HEK293T (cell line): ENCODE measurements around the gene C1QTNF4.
"Not testable (repeated sequence)": the region's sequence is repeated elsewhere in the genome, so short reads cannot be mapped to it uniquely, and the experiment has no call there.

Experiments
- CTCF ChIA-PET: fragments of 350-600 bp; formaldehyde crosslinking; extraction: SDS; loops from one replicate; lab custom pipeline; 2021; ENCODE audit warnings: antibody characterized with exemption, inconsistent platforms; lab: Yijun Ruan, JAX
- POLR2A ChIA-PET: fragments of 350-600 bp; formaldehyde crosslinking; extraction: SDS; loops from one replicate; lab custom pipeline; 2020; ENCODE audit warnings: antibody characterized with exemption, inconsistent platforms; lab: Yijun Ruan, JAX
- DNase-seq: peaks from one replicate; pipeline ENCODE4 v3.0.0; 2012; ENCODE audit warnings: mixed read lengths; ENCODE audit errors: extremely low spot score
- ARNT ChIP-seq: fragments of 450-650 bp; IDR thresholded peaks from 2 replicates; pipeline ENCODE4 v1.6.1; 2017; ENCODE audit warnings: mild to moderate bottlenecking
- BHLHE40 ChIP-seq: fragments of 450-650 bp; IDR thresholded peaks from 2 replicates; pipeline ENCODE4 v1.6.1; 2016; ENCODE audit warnings: mild to moderate bottlenecking, moderate library complexity, borderline replicate concordance
- CTBP1 ChIP-seq: fragments of 450-650 bp; IDR thresholded peaks from 2 replicates; pipeline ENCODE4 v1.6.1; 2016; ENCODE audit warnings: borderline replicate concordance
- ELF4 ChIP-seq: fragments of 450-650 bp; IDR thresholded peaks from 2 replicates; pipeline ENCODE4 v1.6.1; 2017; ENCODE audit warnings: antibody characterized with exemption
- FOXA1 ChIP-seq: fragments of 450-650 bp; IDR thresholded peaks from 2 replicates; pipeline ENCODE4 v1.6.1; 2016; ENCODE audit warnings: mild to moderate bottlenecking
- FOXK2 ChIP-seq: fragments of 450-650 bp; IDR thresholded peaks from 2 replicates; pipeline ENCODE4 v1.6.1; 2016; ENCODE audit warnings: mild to moderate bottlenecking
- FOXM1 ChIP-seq: fragments of 450-650 bp; IDR thresholded peaks from 2 replicates; pipeline ENCODE4 v1.6.1; 2017; ENCODE audit warnings: mild to moderate bottlenecking, borderline replicate concordance
- HDGF ChIP-seq: fragments of 450-650 bp; IDR thresholded peaks from 2 replicates; pipeline ENCODE4 v1.6.1; 2017; ENCODE audit warnings: antibody characterized with exemption, borderline replicate concordance
- L3MBTL2 ChIP-seq: fragments of 450-650 bp; conservative IDR thresholded peaks from 2 replicates; pipeline ENCODE4 v1.6.1; 2016; ENCODE audit warnings: mild to moderate bottlenecking
- LEF1 ChIP-seq: fragments of 450-650 bp; IDR thresholded peaks from 2 replicates; pipeline ENCODE4 v1.6.1; 2017; ENCODE audit warnings: mild to moderate bottlenecking, borderline replicate concordance
- NFRKB ChIP-seq: fragments of 450-650 bp; IDR thresholded peaks from 2 replicates; pipeline ENCODE4 v1.6.1; 2016; ENCODE audit warnings: mild to moderate bottlenecking, moderate library complexity
- PKNOX1 ChIP-seq: fragments of 450-650 bp; IDR thresholded peaks from 2 replicates; pipeline ENCODE4 v1.6.1; 2016
- SP1 ChIP-seq: fragments of 450-650 bp; IDR thresholded peaks from 2 replicates; pipeline ENCODE4 v1.6.1; 2017
- SUZ12 ChIP-seq: fragments of 450-650 bp; IDR thresholded peaks from 2 replicates; pipeline ENCODE4 v1.6.1; 2016; ENCODE audit warnings: mild to moderate bottlenecking
- TARDBP ChIP-seq: fragments of 450-650 bp; IDR thresholded peaks from 2 replicates; pipeline ENCODE4 v1.6.1; 2016
- ZNF384 ChIP-seq: fragments of 450-650 bp; IDR thresholded peaks from 2 replicates; pipeline ENCODE4 v1.6.1; 2016

The C1QTNF4 gene

GRCh38 chr11:47552566-47553405 is 41.4 kb downstream of the C1QTNF4 start, which contains the start of gene CELF1:
Gene CELF1, minus strand, starts transcription at chr11:47553132. Its CDS starts 53,609 bp downstream, at chr11:47499523.
- POLR2A ChIA-PET, result interaction anchor here (0.6 to 3.6 kb wide), 6 partner anchors 12 to 40 kb away, joined by 3 to 18 read pairs (median 4); partner anchors contain the start of gene PTPMT1
- CTCF ChIA-PET, result interaction anchor here (0.5 to 1.3 kb wide), 9 partner anchors 13 to 133 kb away, joined by 3 to 8 read pairs (median 4); no protein-coding TSS in a partner anchor
- DNase-seq, result peak; percentile 91
- TF ChIP-seq TARDBP (no peak), L3MBTL2 (peak; percentile 85), FOXA1 (no peak), LEF1 (no peak)

- TF ChIP-seq NFRKB (no peak), FOXK2 (no peak), FOXA1 (no peak), PKNOX1 (no peak), SP1 (no peak), BHLHE40 (no peak), FOXM1 (no peak), SUZ12 (no peak), ELF4 (no peak), HDGF (no peak)
- no peak for DNase-seq
- ChIA-PET POLR2A (interaction anchor here (0.6 to 3.6 kb wide), 5 partner anchors 12 to 43 kb away, joined by 3 to 18 read pairs (median 5); partner anchors contain the start of gene PTPMT1), CTCF (interaction anchor here (0.7 to 1.6 kb wide), 5 partner anchors 12 to 140 kb away, joined by 3 to 8 read pairs (median 4); no protein-coding TSS in a partner anchor)
These were observed 42.1 kb downstream of the C1QTNF4 start for GRCh38 chr11:47552056-47552565.

- no peak for TF ChIP-seq LEF1
- no peak for TF ChIP-seq CTBP1
- TF ChIP-seq L3MBTL2, result no peak
- no peak for TF ChIP-seq FOXM1
- TF ChIP-seq NFRKB, result no peak
- no peak for TF ChIP-seq ELF4
- TF ChIP-seq ARNT, result no peak
- TF ChIP-seq ZNF384, result no peak
- no peak for TF ChIP-seq SP1
- no peak for TF ChIP-seq BHLHE40
- TF ChIP-seq FOXK2, result no peak
- no peak for TF ChIP-seq HDGF
- no peak for TF ChIP-seq FOXA1
- TF ChIP-seq SUZ12, result no peak
- TF ChIP-seq TARDBP, result no peak
- no peak for TF ChIP-seq PKNOX1
- ChIA-PET POLR2A (interaction anchor here (0.5 to 3.6 kb wide), 3 partner anchors 11 to 39 kb away, joined by 3 to 18 read pairs (median 8); partner anchors contain the start of gene PTPMT1), CTCF (interaction anchor here (0.7 to 1.6 kb wide), 6 partner anchors 11 to 135 kb away, joined by 3 to 8 read pairs (median 4); no protein-coding TSS in a partner anchor)
- peak; percentile 32 for DNase-seq
These were observed 43.1 kb downstream of the C1QTNF4 start for GRCh38 chr11:47551086-47551485.

GRCh38 chr11:47550288-47551047 is 43.7 kb downstream of the C1QTNF4 start:
- ChIA-PET CTCF (interaction anchor here (0.7 to 1.6 kb wide), 3 partner anchors 14 to 135 kb away, joined by 3 to 4 read pairs (median 3); no protein-coding TSS in a partner anchor), POLR2A (interaction anchor here (3.6 kb wide), 1 partner anchor 15 kb away, joined by 18 read pairs; the partner anchor contains the start of gene PTPMT1)
- TF ChIP-seq BHLHE40, result no peak
- no peak for TF ChIP-seq NFRKB
- TF ChIP-seq FOXA1, result no peak
- TF ChIP-seq SP1, result no peak
- TF ChIP-seq CTBP1, result no peak
- no peak for TF ChIP-seq ZNF384
- TF ChIP-seq FOXM1, result no peak
- TF ChIP-seq FOXK2, result no peak
- TF ChIP-seq ARNT, result no peak
- TF ChIP-seq TARDBP, result no peak
- TF ChIP-seq LEF1, result no peak
- TF ChIP-seq SUZ12, result no peak
- TF ChIP-seq ELF4, result no peak
- no peak for TF ChIP-seq PKNOX1
- no peak for TF ChIP-seq HDGF
- TF ChIP-seq L3MBTL2, result no peak
- DNase-seq, result no peak

GRCh38 chr11:47546274-47546673 is 47.9 kb downstream of the C1QTNF4 start:
- CTCF ChIA-PET, POLR2A ChIA-PET, DNase-seq: not testable (repeated sequence)
